Activated B cell treated with CpG ODN at 0.5 μM for 24 hours (primary cell): ENCODE data around the gene NOCT. TPM values are rescaled to one million over a fixed set of nuclear protein-coding genes. Genes with fewer than 3 reads are reported as not detected.
A peak's percentile ranks its signal among the peaks of the same experiment; 100 is the strongest.

Experiments
- ATAC-seq: fragments of 200-7000 bp; cut with Tn5 transposase; one replicate; pipeline ENCODE4 v1.10.0; 2021; ENCODE audit warnings: low read depth, mild to moderate bottlenecking, moderate library complexity
- CTCF ChIA-PET: fragments of 350-600 bp; sonication (Branson Sonifier 250); formaldehyde crosslinking; loops from one replicate; lab custom pipeline; 2021; ENCODE audit warnings: antibody characterized with exemption; lab: Charles Lee
- POLR2A ChIA-PET: fragments of 350-600 bp; sonication (Branson Sonifier 250); formaldehyde crosslinking; loops from one replicate; lab custom pipeline; 2021; ENCODE audit warnings: antibody characterized with exemption; lab: Charles Lee
- DNase-seq: peaks from one replicate; pipeline ENCODE4 v3.0.0; 2022
- H3K27ac Mint-ChIP-seq: one replicate; pipeline ENCODE4 v1.8.0; 2020; ENCODE audit warnings: mixed read lengths
- H3K27me3 Mint-ChIP-seq: one replicate; pipeline ENCODE4 v1.8.0; 2021; ENCODE audit warnings: mixed read lengths
- H3K36me3 Mint-ChIP-seq: one replicate; pipeline ENCODE4 v1.8.0; 2021; ENCODE audit warnings: low read depth, mixed read lengths
- H3K4me1 Mint-ChIP-seq: one replicate; pipeline ENCODE4 v1.8.0; 2021; ENCODE audit warnings: mixed read lengths
- H3K4me3 Mint-ChIP-seq: one replicate; pipeline ENCODE4 v1.8.0; 2020; ENCODE audit warnings: mild to moderate bottlenecking, mixed read lengths
- H3K9me3 Mint-ChIP-seq: one replicate; pipeline ENCODE4 v1.8.0; 2020; ENCODE audit warnings: mixed read lengths
- CTCF ChIP-seq: fragments of 200-600 bp; IDR thresholded peaks from one replicate; pipeline ENCODE4 v1.8.0; 2022; ENCODE audit warnings: antibody characterized with exemption, mild to moderate bottlenecking
- intact Hi-C: fragments of 100-400 bp; cut with micrococcal nuclease; formaldehyde crosslinking; loops from one replicate; pipeline ENCODE4 v1.15.1; 2024
- total RNA-seq: library from RNA; stranded (reverse); gene quantifications from 2 replicates; pipeline ENCODE4 v1.2.3, GENCODE V29; 2022

Gene NOCT
- total RNA-seq, 1 donor from 2014 or later: 9.1 TPM

GRCh38 chr4:138977524-138977923 lies 38.1 kb upstream of the NOCT start:
- Mint-ChIP-seq H3K27ac (peak overlapping the region; percentile 83), H3K9me3 (no peaks in the 10 kb centered on the region)
- POLR2A ChIA-PET: interaction anchor here (0.5 to 2.5 kb wide), 3 partner anchors 37 to 365 kb away, joined by 3 to 16 read pairs (median 9); partner anchors contain the start of gene NOCT

GRCh38 chr4:138978028-138978585 lies 37.5 kb upstream of the NOCT start:
- no peak overlapping the region for H3K4me3 Mint-ChIP-seq
- POLR2A ChIA-PET: interaction anchor here (0.5 to 2.5 kb wide), 2 partner anchors 37 to 42 kb away, joined by 3 to 16 read pairs; partner anchors contain the start of gene NOCT
- no peak for DNase-seq

More at GRCh38 chr4:138977524-138977923, 38.1 kb upstream of the NOCT start:
- no peaks in the 10 kb centered on the region for H3K36me3 Mint-ChIP-seq
- CTCF ChIA-PET: no interaction called here
- peak overlapping the region; percentile 56 for H3K4me3 Mint-ChIP-seq
- TF ChIP-seq CTCF: no peak
- intact Hi-C loops: loop anchor here (1.0 kb wide), 1 partner anchor 38 kb away; the partner anchor contains the start of gene NOCT
- ATAC-seq (peak; percentile 93), DNase-seq (no peak)
- peaks cover 25% of the 10 kb centered on the region for H3K4me1 Mint-ChIP-seq
- H3K27me3 Mint-ChIP-seq: no peaks in the 10 kb centered on the region

GRCh38 chr4:138978600-138978999 lies 37.0 kb upstream of the NOCT start:
- Mint-ChIP-seq H3K27me3 (no peaks in the 10 kb centered on the region), H3K9me3 (no peaks in the 10 kb centered on the region), H3K4me1 (peaks cover 34% of the 10 kb centered on the region), H3K36me3 (no peaks in the 10 kb centered on the region), H3K27ac (peak overlapping the region; percentile 83), H3K4me3 (no peak overlapping the region)
- DNase-seq (no peak), ATAC-seq (no peak)
- ChIA-PET POLR2A (interaction anchor here (2.5 kb wide), 1 partner anchor 36 kb away, joined by 16 read pairs; the partner anchor contains the start of gene NOCT), CTCF (no interaction called here)
- intact Hi-C loops: no loop called here
- no peak for TF ChIP-seq CTCF

More at GRCh38 chr4:138978028-138978585, 37.5 kb upstream of the NOCT start:
- no peaks in the 10 kb centered on the region for H3K36me3 Mint-ChIP-seq
- peak overlapping the region; percentile 83 for H3K27ac Mint-ChIP-seq
- H3K27me3 Mint-ChIP-seq: no peaks in the 10 kb centered on the region
- no peaks in the 10 kb centered on the region for H3K9me3 Mint-ChIP-seq
- intact Hi-C loops: no loop called here
- peaks cover 30% of the 10 kb centered on the region for H3K4me1 Mint-ChIP-seq
- no peak for ATAC-seq
- CTCF ChIA-PET: no interaction called here
- no peak for TF ChIP-seq CTCF

GRCh38 chr4:138979742-138980141 lies 35.8 kb upstream of the NOCT start:
- Mint-ChIP-seq H3K36me3 (no peaks in the 10 kb centered on the region), H3K9me3 (no peaks in the 10 kb centered on the region), H3K27me3 (no peaks in the 10 kb centered on the region), H3K4me1 (peaks cover 37% of the 10 kb centered on the region), H3K27ac (no peak overlapping the region), H3K4me3 (no peak overlapping the region)
- POLR2A ChIA-PET: no interaction called here
- DNase-seq: no peak
- CTCF ChIA-PET: no interaction called here
- intact Hi-C loops: no loop called here
- TF ChIP-seq CTCF: no peak
- ATAC-seq: no peak

- H3K4me3 Mint-ChIP-seq: no peak overlapping the region
- no peak for ATAC-seq
- POLR2A ChIA-PET: no interaction called here
Observed at GRCh38 chr4:138981930-138982390, 33.6 kb upstream of the NOCT start.

More at GRCh38 chr4:138981930-138982390, 33.6 kb upstream of the NOCT start:
- no peaks in the 10 kb centered on the region for H3K9me3 Mint-ChIP-seq
- intact Hi-C loops: no loop called here
- CTCF ChIA-PET: no interaction called here
- H3K27me3 Mint-ChIP-seq: no peaks in the 10 kb centered on the region
- no peaks in the 10 kb centered on the region for H3K36me3 Mint-ChIP-seq
- peaks cover 30% of the 10 kb centered on the region for H3K4me1 Mint-ChIP-seq
- TF ChIP-seq CTCF: no peak
- DNase-seq: no peak
- H3K27ac Mint-ChIP-seq: no peak overlapping the region
